ENCODE results near the gene CARMIL1.

- TF ChIP-seq CTCF (IDR thresholded peaks at IDR 0.05) (no peak), POLR2A (IDR thresholded peaks at IDR 0.05) (no peak)
These were observed 21.4 kb upstream of the CARMIL1 start for GRCh38 chr6:25257686-25258348.

All from breast epithelium (tissue), 3 donors.